ENCODE results near the gene ADAMTSL1. TPM values are rescaled to one million over a fixed set of nuclear protein-coding genes. Genes with fewer than 3 reads are reported as not detected.

Gene ADAMTSL1
- total and polyA plus RNA-seq, 9 of the 15 experiments (the other 6 are each of a cell fraction or from before 2014, with no cell fraction given) = 0.01 TPM; not detected in 8

DNA sequence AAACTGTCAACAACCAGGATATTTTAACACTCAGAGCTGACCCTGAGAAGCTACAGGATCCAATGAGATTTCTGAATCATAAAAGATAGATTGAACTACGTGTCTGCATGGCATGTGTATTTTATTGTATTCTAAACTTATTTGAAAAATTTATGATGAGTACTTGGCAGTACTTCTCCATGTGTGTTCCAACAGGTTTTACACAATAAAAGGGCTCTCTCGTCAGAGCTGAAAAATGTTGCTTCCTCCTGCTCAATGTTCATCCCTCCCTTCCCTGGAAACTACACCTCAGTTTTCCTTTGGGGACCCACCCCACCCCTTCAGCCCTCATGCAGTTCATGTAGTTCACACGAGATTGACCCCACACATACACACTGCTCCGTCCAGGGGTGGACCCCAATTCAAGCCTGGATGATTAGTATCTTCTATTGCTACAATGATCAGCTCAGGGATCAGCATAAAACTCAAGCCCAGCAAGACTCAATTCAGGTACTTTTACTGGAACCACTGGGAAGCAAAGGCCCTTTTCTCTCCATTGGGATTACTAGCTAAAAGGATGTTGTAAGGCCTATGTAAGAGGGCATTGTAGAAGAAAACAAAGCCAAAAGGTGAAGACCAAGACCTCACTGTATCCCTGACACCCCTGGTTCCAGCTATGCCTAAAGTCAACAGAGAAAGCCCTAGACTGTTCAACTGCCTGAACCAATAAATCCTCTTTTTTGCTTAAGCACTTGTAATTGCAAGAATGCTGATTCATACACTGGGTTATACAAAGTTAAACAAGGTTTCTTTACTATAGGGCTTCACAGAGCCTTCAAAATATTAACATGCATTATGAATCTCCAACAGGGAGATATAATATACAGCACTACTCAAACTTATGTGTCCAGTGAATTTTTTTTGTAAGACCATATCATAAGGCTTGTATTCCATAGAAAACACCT is 446.5 kb downstream of the ADAMTSL1 start (continued):
- TF ChIP-seq CREB5 (CRISPR knock-in tag; IDR thresholded peaks at IDR 0.05) = no peak
- no peak for TF ChIP-seq BCOR (IDR thresholded peaks at IDR 0.05)
- no peak for TF ChIP-seq CREB1 (IDR thresholded peaks at IDR 0.05)
- no peak for TF ChIP-seq CREB1 (CRISPR knock-in tag; IDR thresholded peaks at IDR 0.05)

GRCh38 chr9:18921366-18922075 is 447.6 kb downstream of the ADAMTSL1 start:
- Histone ChIP-seq H3K9me3 (replicated peaks; ENCODE audit: control insufficient read depth, insufficient read depth, low read depth, low read length) (no peaks in the 10 kb centered on the region), H3K9me1 (ENCODE audit: control insufficient read depth, insufficient read depth, low read length) (no peaks in the 10 kb centered on the region), H3K9ac (ENCODE audit: insufficient read depth in 1 of 2, low read depth in 2 of 2, low read length in 2 of 2) (no peak overlapping the region), H3K36me3 (ENCODE audit: control insufficient read depth, insufficient read depth, low read length) (no peaks in the 10 kb centered on the region), H3K4me2 (ENCODE audit: insufficient read depth, low read length) (no peak overlapping the region), H3K4me3 (no peak overlapping the region), H2AFZ (ENCODE audit: low read depth, low read length) (no peak overlapping the region), H3K27me3 (ENCODE audit: control insufficient read depth in 2 of 2, insufficient read depth in 2 of 2, low read length in 2 of 2) (no peaks in the 10 kb centered on the region), H3K27ac (ENCODE audit: extremely low read depth, low read depth, low read length) (no peak overlapping the region), H3K79me2 (ENCODE audit: control insufficient read depth, insufficient read depth, low read length) (no peaks in the 10 kb centered on the region), H4K20me1 (replicated peaks; ENCODE audit: control insufficient read depth, insufficient read depth, low read length) (no peaks in the 10 kb centered on the region), H3K4me1 (replicated peaks in 1 of 2; ENCODE audit: control insufficient read depth in 2 of 2, insufficient read depth in 2 of 2, low read length in 2 of 2) (no peaks in the 10 kb centered on the region)
- ChIA-PET POLR2A (no interaction called here), CTCF (ENCODE audit: low intra/inter-chr PET ratio) (no interaction called here)
- FAIRE-seq (no peak), DNase-seq (ENCODE audit: extremely low read depth in 1 of 4, low spot score in 3 of 4) (no peak), ATAC-seq (no peak)
- intact Hi-C loops (cut with micrococcal nuclease) = no loop called here
- in situ Hi-C loops (cut with MboI) = no loop called here
- BruUV-seq (replicated peaks) = no TSS peak
- TF ChIP-seq SMAD3 (CRISPR knock-in tag; conservative IDR thresholded peaks at IDR 0.05) (no peak), HDAC2 (IDR thresholded peaks at IDR 0.05) (no peak)
- WGBS (ENCODE audit: insufficient coverage, low coverage, missing lambda C conversion rate) = 0% methylated on average over 6 of the region's 7 CpGs

Measured in K562 (cell line).